HepG2 (cell line): ENCODE measurements around the gene SLC12A2. TPM values are rescaled to one million over a fixed set of nuclear protein-coding genes. Genes with fewer than 3 reads are reported as not detected.
A peak's percentile ranks its signal among the peaks of the same experiment; 100 is the strongest.

ENCODE experiments used
- EZH2 ChIP-seq: conservative IDR thresholded peaks from 2 replicates; pipeline ENCODE4 v1.6.1; 2012; ENCODE audit warnings: mild to moderate bottlenecking, low read depth, low read length, moderate library complexity
- GLI4 ChIP-seq: sonication (generic); formaldehyde crosslinking; IDR thresholded peaks from 2 replicates; pipeline ENCODE4 v1.5.1; 2020; ENCODE audit warnings: missing genetic modification reagents, mild to moderate bottlenecking, moderate library complexity, borderline replicate concordance
- HIC2 ChIP-seq: sonication (generic); formaldehyde crosslinking; IDR thresholded peaks from 2 replicates; pipeline ENCODE4 v1.9.0; 2022; ENCODE audit warnings: low read depth, missing genetic modification reagents
- HOXA7 ChIP-seq: sonication (generic); formaldehyde crosslinking; IDR thresholded peaks from 2 replicates; pipeline ENCODE4 v1.8.1; 2022; ENCODE audit warnings: mild to moderate bottlenecking, missing genetic modification reagents, moderate library complexity
- IRF2 ChIP-seq: IDR thresholded peaks from 2 replicates; pipeline ENCODE4 v1.6.1; 2018; ENCODE audit warnings: missing genetic modification reagents, missing compliant biosample characterization
- JUND ChIP-seq: sonication (generic); formaldehyde crosslinking; IDR thresholded peaks from 2 replicates; pipeline ENCODE4 v1.8.0; 2022; ENCODE audit warnings: mild to moderate bottlenecking, missing genetic modification reagents
- NCOA5 ChIP-seq: sonication (generic); formaldehyde crosslinking; IDR thresholded peaks from 2 replicates; pipeline ENCODE4 v1.4.0; 2020; ENCODE audit warnings: missing genetic modification reagents
- STAT6 ChIP-seq: sonication (generic); formaldehyde crosslinking; IDR thresholded peaks from 2 replicates; pipeline ENCODE4 v1.4.0; 2020; ENCODE audit warnings: missing genetic modification reagents, mild to moderate bottlenecking, borderline replicate concordance
- TBX3 ChIP-seq: fragments of 450-650 bp; IDR thresholded peaks from 2 replicates; pipeline ENCODE4 v1.6.1; 2017; ENCODE audit warnings: antibody characterized with exemption, mild to moderate bottlenecking, inconsistent platforms, borderline replicate concordance
- TRIM24 ChIP-seq: sonication (generic); formaldehyde crosslinking; IDR thresholded peaks from 2 replicates; pipeline ENCODE4 v1.8.0; 2022; ENCODE audit warnings: mild to moderate bottlenecking, missing genetic modification reagents
- ZBTB20 ChIP-seq: sonication (generic); formaldehyde crosslinking; IDR thresholded peaks from 2 replicates; pipeline ENCODE4 v1.8.1; 2023; ENCODE audit warnings: missing genetic modification reagents, low read depth, mild to moderate bottlenecking, borderline replicate concordance
- ZBTB39 ChIP-seq: sonication (generic); formaldehyde crosslinking; IDR thresholded peaks from 2 replicates; pipeline ENCODE4 v1.5.0; 2020; ENCODE audit warnings: missing genetic modification reagents
- ZC3H4 ChIP-seq: sonication (generic); formaldehyde crosslinking; IDR thresholded peaks from 2 replicates; pipeline ENCODE4 v1.4.0; 2020; ENCODE audit warnings: missing genetic modification reagents, borderline replicate concordance
- ZNF260 ChIP-seq: sonication (generic); formaldehyde crosslinking; IDR thresholded peaks from 2 replicates; pipeline ENCODE4 v1.4.0; 2020; ENCODE audit warnings: missing genetic modification reagents, low read depth, mild to moderate bottlenecking, borderline replicate concordance
- ZNF326 ChIP-seq: sonication (generic); formaldehyde crosslinking; IDR thresholded peaks from 2 replicates; pipeline ENCODE4 v1.4.0; 2020; ENCODE audit warnings: missing genetic modification reagents, borderline replicate concordance
- ZNF782 ChIP-seq: sonication (generic); formaldehyde crosslinking; IDR thresholded peaks from 2 replicates; pipeline ENCODE4 v1.4.0; 2020; ENCODE audit warnings: missing genetic modification reagents, mild to moderate bottlenecking, borderline replicate concordance
- ZNF83 ChIP-seq: sonication (generic); formaldehyde crosslinking; IDR thresholded peaks from 2 replicates; pipeline ENCODE4 v1.4.0; 2020; ENCODE audit warnings: missing genetic modification reagents, mild to moderate bottlenecking, borderline replicate concordance
- ZNF841 ChIP-seq: sonication (generic); formaldehyde crosslinking; IDR thresholded peaks from 2 replicates; pipeline ENCODE4 v1.8.1; 2023; ENCODE audit warnings: missing genetic modification reagents, borderline replicate concordance
- polyA plus RNA-seq, 8 experiments: library from polyadenylated mRNA; depleted of rRNA in 3 of 8; stranded (reverse) in 7 of 8; unstranded in 1 of 8; fragments of >200 nt; fragmentation: Illumina TruSeq in 4 of 8; extraction: Trizol in 4 of 8; gene quantifications; 2 replicates each; pipeline versions ENCODE4 v1.2.1 to v1.2.3, GENCODE V29; 2011 to 2016; ENCODE audit warnings: low read depth in 4 of 8, missing spikeins in 1 of 8, mixed read lengths in 1 of 8; ENCODE audit not compliant: insufficient read depth in 1 of 8
- total RNA-seq, 5 experiments: library from RNA; depleted of rRNA; stranded (reverse); fragments of >200 nt; fragmentation: Illumina TruSeq; extraction: Trizol; gene quantifications; 2 replicates each; pipeline ENCODE4 v1.2.3, GENCODE V29; 2016; ENCODE audit warnings: low read depth in 1 of 5

Gene SLC12A2
- total and polyA plus RNA-seq, 2 of the 13 experiments (the other 11 are each of a cell fraction or from before 2014, with no cell fraction given) = 4.0 to 9.7 TPM

GRCh38 chr5:128083033-128083810 is at the start of gene SLC12A2 (continued):
- TF ChIP-seq HIC2 (CRISPR knock-in tag) (no peak; the same call in 1 of the 2 replicates), IRF2 (CRISPR knock-in tag) (0 out of 2 replicates have a peak, but pooled peaks have one; percentile 14), STAT6 (CRISPR knock-in tag) (no peak), TBX3 (no peak), ZC3H4 (no peak), ZNF260 (no peak), ZBTB20 (CRISPR knock-in tag) (no peak), HOXA7 (CRISPR knock-in tag) (no peak), EZH2 (no peak), ZNF83 (CRISPR knock-in tag) (no peak), ZNF326 (CRISPR knock-in tag) (no peak), NCOA5 (CRISPR knock-in tag) (no peak), JUND (no peak), GLI4 (CRISPR knock-in tag) (no peak), ZBTB39 (peak; percentile 79), ZNF841 (no peak), TRIM24 (CRISPR knock-in tag) (no peak), ZNF782 (CRISPR knock-in tag) (no peak)
